A673 (cell line): ENCODE measurements around the gene NPR2. TPM values are rescaled to one million over a fixed set of nuclear protein-coding genes. Genes with fewer than 3 reads are reported as not detected.

ENCODE experiments used
- BruUV-seq: library from RNA; stranded (reverse); fragments of 400-500 nt; replicated peaks from 2 replicates; lab custom pipeline; 2021; lab: Mats Ljungman, UMichigan
- CTCF ChIA-PET: fragments of 300-600 bp; sonication (Branson Sonifier 250); formaldehyde crosslinking; loops from one replicate; lab custom pipeline; 2022; ENCODE audit warnings: antibody characterized with exemption; lab: Charles Lee
- POLR2A ChIA-PET: fragments of 300-600 bp; sonication (Branson Sonifier 250); formaldehyde crosslinking; loops from one replicate; lab custom pipeline; 2022; ENCODE audit warnings: antibody characterized with exemption; ENCODE audit not compliant: low non-redundant PET; lab: Charles Lee
- DNase-seq: peaks from one replicate; pipeline ENCODE4 v3.0.0-alpha.2; 2015; ENCODE audit warnings: low spot score
- H3K27ac ChIP-seq: fragments of 200-600 bp; sonication (generic); 2 replicates; pipeline ENCODE4 v1.5.1; 2016; ENCODE audit warnings: mixed run types, low read depth, mild to moderate bottlenecking, mixed read lengths, antibody characterized with exemption, low read length; ENCODE audit not compliant: poor library complexity, severe bottlenecking
- H3K27me3 ChIP-seq: fragments of 200-600 bp; sonication (generic); replicated peaks from 2 replicates; pipeline ENCODE4 v1.6.1; 2017; ENCODE audit warnings: mixed run types, low read depth, mild to moderate bottlenecking, mixed read lengths, antibody characterized with exemption, low read length; ENCODE audit not compliant: insufficient read depth, poor library complexity
- H3K36me3 ChIP-seq: fragments of 200-600 bp; sonication (generic); 2 replicates; pipeline ENCODE4 v1.6.1; 2016; ENCODE audit warnings: mixed run types, mild to moderate bottlenecking, mixed read lengths, antibody characterized with exemption, low read length; ENCODE audit not compliant: insufficient read depth, poor library complexity, severe bottlenecking
- H3K4me1 ChIP-seq: fragments of 200-600 bp; sonication (generic); 2 replicates; pipeline ENCODE4 v1.6.1; 2017; ENCODE audit warnings: mixed run types, mild to moderate bottlenecking, mixed read lengths, antibody characterized with exemption, low read length; ENCODE audit not compliant: insufficient read depth, poor library complexity, severe bottlenecking
- H3K4me3 ChIP-seq: fragments of 200-600 bp; sonication (generic); 2 replicates; pipeline ENCODE4 v1.5.1; 2016; ENCODE audit warnings: low read depth, mixed run types, mild to moderate bottlenecking, mixed read lengths, low read length; ENCODE audit not compliant: poor library complexity, severe bottlenecking
- H3K9me3 ChIP-seq: fragments of 200-600 bp; sonication (generic); 2 replicates; pipeline ENCODE4 v1.6.1; 2016; ENCODE audit warnings: mixed run types, low read depth, mild to moderate bottlenecking, mixed read lengths, antibody characterized with exemption, low read length; ENCODE audit not compliant: poor library complexity, severe bottlenecking
- CTCF ChIP-seq: fragments of 300-800, 200-600 bp; sonication (generic); conservative IDR thresholded peaks from 2 replicates; pipeline ENCODE4 v1.5.1; 2017; ENCODE audit warnings: low read depth, mild to moderate bottlenecking, antibody characterized with exemption, low read length, moderate library complexity, mixed read lengths
- EZH2 ChIP-seq: fragments of 200-600 bp; sonication (generic); IDR thresholded peaks from 2 replicates; pipeline ENCODE4 v1.6.1; 2017; ENCODE audit warnings: borderline replicate concordance, low read depth, mild to moderate bottlenecking, mixed read lengths, antibody characterized with exemption, low read length; ENCODE audit not compliant: poor library complexity, severe bottlenecking
- intact Hi-C: fragments of 100-400 bp; cut with micrococcal nuclease; formaldehyde crosslinking; loops from one replicate; pipeline ENCODE4 v1.10.0; 2022; ENCODE audit not compliant: unreplicated experiment
- total RNA-seq: library from RNA; stranded (reverse); gene quantifications from 2 replicates; pipeline ENCODE4 v1.2.3, GENCODE V29; 2021

Gene NPR2
- total RNA-seq, 1 experiment from 2014 or later: 9.1 TPM

GRCh38 chr9:35814841-35815543 is 23.6 kb downstream of the NPR2 start, which contains the start of gene HINT2:
TSS of gene HINT2 (minus strand) at chr9:35815042. CDS start at chr9:35814979, 63 bp downstream.
- BruUV-seq: no TSS peak
- Histone ChIP-seq H3K9me3 (no peaks in the 10 kb centered on the region), H3K27ac (peak within 1 kb of the TSS; percentile 90), H3K4me3 (peak within 1 kb of the TSS; percentile 75), H3K36me3 (no peaks in the 10 kb centered on the region), H3K27me3 (no peaks in the 10 kb centered on the region), H3K4me1 (peaks cover 13% of the 10 kb centered on the region)
- ChIA-PET CTCF (interaction anchor here (1.4 kb wide), 1 partner anchor 25 kb away, joined by 7 read pairs; no protein-coding TSS in a partner anchor), POLR2A (no interaction called here)
- intact Hi-C loops: loop anchor here (5.0 to 10.0 kb wide), 4 partner anchors 58 to 210 kb away; partner anchors contain the start of genes CCDC107, CREB3, RMRP and TESK1
- peak; percentile 99 for DNase-seq
- TF ChIP-seq CTCF: no peak
- TF ChIP-seq EZH2: no peak

- H3K27ac ChIP-seq: no peak overlapping the region
- peak; percentile 25; the same call in 1 of the 2 replicates for TF ChIP-seq CTCF
- no peak for TF ChIP-seq EZH2
- ChIA-PET CTCF (interaction anchor here (1.4 kb wide), 1 partner anchor 26 kb away, joined by 7 read pairs; no protein-coding TSS in a partner anchor), POLR2A (no interaction called here)
- H3K4me3 ChIP-seq: no peak overlapping the region
- no peaks in the 10 kb centered on the region for H3K27me3 ChIP-seq
- no TSS peak for BruUV-seq
- no peaks in the 10 kb centered on the region for H3K36me3 ChIP-seq
- H3K4me1 ChIP-seq: peaks cover 11% of the 10 kb centered on the region
- intact Hi-C loops: loop anchor here (10.0 kb wide), 2 partner anchors 82 to 212 kb away; partner anchors contain the start of genes CREB3, TESK1 and TLN1
- DNase-seq: peak; percentile 38
- no peaks in the 10 kb centered on the region for H3K9me3 ChIP-seq
Measured at GRCh38 chr9:35816708-35817107, 25.3 kb downstream of the NPR2 start.

GRCh38 chr9:35818341-35818740 is 26.9 kb downstream of the NPR2 start:
- no TSS peak for BruUV-seq
- intact Hi-C loops: loop anchor here (10.0 kb wide), 2 partner anchors 84 to 214 kb away; partner anchors contain the start of genes CREB3, TESK1 and TLN1
- Histone ChIP-seq H3K27me3 (no peaks in the 10 kb centered on the region), H3K27ac (no peak overlapping the region), H3K4me1 (peaks cover 10% of the 10 kb centered on the region), H3K4me3 (no peak overlapping the region), H3K9me3 (no peaks in the 10 kb centered on the region), H3K36me3 (no peaks in the 10 kb centered on the region)
- ChIA-PET POLR2A (no interaction called here), CTCF (no interaction called here)
- DNase-seq: no peak
- TF ChIP-seq EZH2 (no peak), CTCF (no peak)
